Activated T-cell treated with anti-CD3 and anti-CD28 coated beads, Interleukin-2, amount 50 U/mL, for 72 hours (primary cell): ENCODE results near the gene OBSCN. TPM values are rescaled to one million over a fixed set of nuclear protein-coding genes. Genes with fewer than 3 reads are reported as not detected.
A peak's percentile ranks its signal among the peaks of the same experiment; 100 is the strongest.

ENCODE experiments used
- ATAC-seq, 2 donors: fragments of 150-1000 bp; cut with Tn5 transposase; replicated peaks in 1 of 2; 2 replicates each; pipeline ENCODE4 v1.10.0; 2021; ENCODE audit warnings: moderate library complexity in 2 of 2, mild to moderate bottlenecking in 1 of 2
- DNase-seq, 2 donors: peaks; one replicate each; pipeline ENCODE4 v3.0.0; 2021 to 2022; ENCODE audit warnings: mixed read lengths in 1 of 2
- H3K27ac Mint-ChIP-seq: one replicate; pipeline ENCODE4 v1.8.0; 2022; ENCODE audit warnings: mild to moderate bottlenecking, moderate library complexity, mixed read lengths
- H3K27me3 Mint-ChIP-seq: one replicate; pipeline ENCODE4 v1.8.0; 2022; ENCODE audit warnings: low read depth, mixed read lengths
- H3K36me3 Mint-ChIP-seq, 2 donors: one replicate each; pipeline ENCODE4 v1.8.0; 2022; ENCODE audit warnings: mixed read lengths in 2 of 2, mild to moderate bottlenecking in 1 of 2; ENCODE audit not compliant: insufficient read depth in 2 of 2
- H3K4me1 Mint-ChIP-seq: one replicate; pipeline ENCODE4 v1.8.0; 2022; ENCODE audit warnings: low read depth, mixed read lengths
- H3K4me3 Mint-ChIP-seq, 2 donors: one replicate each; pipeline ENCODE4 v1.8.0; 2022; ENCODE audit warnings: mild to moderate bottlenecking in 2 of 2, mixed read lengths in 2 of 2, moderate library complexity in 2 of 2
- H3K9me3 Mint-ChIP-seq, 2 donors: one replicate each; pipeline ENCODE4 v1.8.0; 2022; ENCODE audit warnings: mixed read lengths in 2 of 2
- total RNA-seq, 2 donors: library from RNA; stranded (reverse); gene quantifications; one replicate each; pipeline ENCODE4 v1.2.3, GENCODE V29; 2022

OBSCN gene
- total RNA-seq, 2 donors from 2014 or later = 25.0 to 27.7 TPM

DNA sequence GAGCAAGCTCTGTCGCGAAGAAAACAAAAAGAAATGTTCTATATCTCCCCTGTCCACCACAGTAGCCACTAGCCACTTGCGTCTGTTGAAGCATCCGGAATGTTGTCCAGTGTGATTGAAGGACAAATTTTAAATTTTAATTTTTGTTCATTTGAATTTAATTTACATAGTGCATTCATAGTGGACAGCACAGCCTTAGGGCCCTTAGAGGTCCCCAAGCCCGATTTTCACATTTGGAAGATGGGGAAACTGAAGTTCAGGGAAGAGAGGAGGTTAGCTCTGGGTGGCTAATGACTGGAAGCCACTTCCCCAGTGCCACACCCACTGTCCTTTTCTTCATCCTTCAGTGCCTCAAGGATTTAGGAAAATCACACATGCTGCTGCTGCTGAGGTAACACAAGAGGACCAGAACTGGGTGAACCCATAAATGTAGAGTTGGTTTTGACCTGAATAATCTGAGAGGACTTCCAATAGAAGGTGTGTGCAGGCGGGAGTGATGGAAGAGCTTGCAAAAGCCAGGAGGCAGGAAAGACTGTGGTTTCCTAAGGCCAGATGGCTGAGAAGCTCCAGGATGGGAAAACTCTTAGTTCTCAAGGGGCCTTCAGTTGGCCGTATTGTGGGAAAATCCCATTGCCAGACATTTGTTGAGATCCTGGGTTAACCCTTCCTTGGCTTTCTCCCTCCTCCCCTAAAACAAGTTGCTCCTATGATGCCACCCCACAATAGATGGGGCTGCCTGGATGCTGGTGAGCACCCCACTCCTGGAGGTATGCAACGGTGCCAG is 149.2 kb downstream of the OBSCN start:
- ATAC-seq = no peak
- Mint-ChIP-seq H3K27me3 (no peaks in the 10 kb centered on the region), H3K9me3 (no peaks in the 10 kb centered on the region), H3K4me1 (peaks cover 6% of the 10 kb centered on the region), H3K36me3 (no peaks in the 10 kb centered on the region), H3K4me3 (no peak overlapping the region), H3K27ac (no peak overlapping the region)
- DNase-seq = no peak

- no peaks in the 10 kb centered on the region for H3K27me3 Mint-ChIP-seq
- no peak overlapping the region for H3K4me3 Mint-ChIP-seq
- ATAC-seq (peak; percentile 26 to 73), DNase-seq (no peak)
- peaks cover 6% of the 10 kb centered on the region for H3K4me1 Mint-ChIP-seq
- H3K36me3 Mint-ChIP-seq = no peaks in the 10 kb centered on the region
- no peaks in the 10 kb centered on the region for H3K9me3 Mint-ChIP-seq
- no peak overlapping the region for H3K27ac Mint-ChIP-seq
These were observed 150.4 kb downstream of the OBSCN start for GRCh38 chr1:228358039-228358763.

DNA sequence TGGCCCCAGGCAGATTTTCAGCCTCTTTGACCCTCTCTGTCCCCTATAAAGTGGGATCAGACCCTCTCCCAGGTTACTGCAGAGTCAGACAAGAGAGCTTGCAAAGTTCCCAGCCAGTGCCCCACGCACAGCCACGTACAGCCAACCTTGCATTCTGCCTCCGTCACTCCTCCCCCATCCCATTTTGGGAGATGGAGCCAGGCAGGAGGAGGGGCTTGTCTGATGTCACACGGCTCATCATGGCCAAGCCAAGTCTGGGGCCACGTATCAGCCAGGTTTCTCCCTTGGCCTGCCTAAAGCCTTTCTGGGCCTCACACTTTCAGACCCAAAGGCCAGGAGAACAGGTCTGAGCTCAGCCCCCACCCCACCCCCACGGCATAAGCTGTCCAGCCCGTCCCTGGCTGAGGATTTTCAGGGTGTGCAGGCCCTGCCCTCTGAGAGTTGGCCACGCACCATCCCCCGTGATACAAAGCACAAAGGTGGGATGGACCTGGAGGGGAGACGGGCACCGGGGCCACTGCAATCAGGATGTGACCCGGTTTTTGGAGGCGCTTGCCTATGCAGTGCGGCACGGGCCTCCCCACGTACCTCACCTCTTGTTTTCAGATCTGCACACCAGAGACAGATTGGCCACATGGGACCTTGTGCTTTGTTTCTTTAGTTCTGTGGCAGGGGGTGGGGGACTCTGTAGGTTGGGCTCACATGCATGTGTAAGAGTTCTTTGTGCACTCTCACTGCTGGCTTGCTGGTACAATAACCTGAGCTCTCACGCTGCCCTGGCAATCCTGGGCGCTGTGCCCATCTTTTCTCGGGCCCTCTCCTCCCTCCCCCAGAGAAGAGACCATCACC is 151.1 kb downstream of the OBSCN start:
- no peaks in the 10 kb centered on the region for H3K36me3 Mint-ChIP-seq
- no peaks in the 10 kb centered on the region for H3K9me3 Mint-ChIP-seq
- no peak overlapping the region for H3K27ac Mint-ChIP-seq
- DNase-seq = no peak
- no peaks in the 10 kb centered on the region for H3K27me3 Mint-ChIP-seq
- ATAC-seq = no peak
- H3K4me1 Mint-ChIP-seq = peaks cover 6% of the 10 kb centered on the region
- no peak overlapping the region for H3K4me3 Mint-ChIP-seq

- DNase-seq = no peak
- no peaks in the 10 kb centered on the region for H3K36me3 Mint-ChIP-seq
- H3K4me1 Mint-ChIP-seq = peaks cover 6% of the 10 kb centered on the region
- no peaks in the 10 kb centered on the region for H3K27me3 Mint-ChIP-seq
- no peaks in the 10 kb centered on the region for H3K9me3 Mint-ChIP-seq
- H3K4me3 Mint-ChIP-seq = no peak overlapping the region
- no peak overlapping the region for H3K27ac Mint-ChIP-seq
- no peak for ATAC-seq
These were observed 152.0 kb downstream of the OBSCN start for GRCh38 chr1:228359613-228360532.

- H3K4me1 Mint-ChIP-seq = peaks cover 6% of the 10 kb centered on the region
- no peak overlapping the region for H3K27ac Mint-ChIP-seq
These were observed 152.9 kb downstream of the OBSCN start for GRCh38 chr1:228360533-228361313.

DNA sequence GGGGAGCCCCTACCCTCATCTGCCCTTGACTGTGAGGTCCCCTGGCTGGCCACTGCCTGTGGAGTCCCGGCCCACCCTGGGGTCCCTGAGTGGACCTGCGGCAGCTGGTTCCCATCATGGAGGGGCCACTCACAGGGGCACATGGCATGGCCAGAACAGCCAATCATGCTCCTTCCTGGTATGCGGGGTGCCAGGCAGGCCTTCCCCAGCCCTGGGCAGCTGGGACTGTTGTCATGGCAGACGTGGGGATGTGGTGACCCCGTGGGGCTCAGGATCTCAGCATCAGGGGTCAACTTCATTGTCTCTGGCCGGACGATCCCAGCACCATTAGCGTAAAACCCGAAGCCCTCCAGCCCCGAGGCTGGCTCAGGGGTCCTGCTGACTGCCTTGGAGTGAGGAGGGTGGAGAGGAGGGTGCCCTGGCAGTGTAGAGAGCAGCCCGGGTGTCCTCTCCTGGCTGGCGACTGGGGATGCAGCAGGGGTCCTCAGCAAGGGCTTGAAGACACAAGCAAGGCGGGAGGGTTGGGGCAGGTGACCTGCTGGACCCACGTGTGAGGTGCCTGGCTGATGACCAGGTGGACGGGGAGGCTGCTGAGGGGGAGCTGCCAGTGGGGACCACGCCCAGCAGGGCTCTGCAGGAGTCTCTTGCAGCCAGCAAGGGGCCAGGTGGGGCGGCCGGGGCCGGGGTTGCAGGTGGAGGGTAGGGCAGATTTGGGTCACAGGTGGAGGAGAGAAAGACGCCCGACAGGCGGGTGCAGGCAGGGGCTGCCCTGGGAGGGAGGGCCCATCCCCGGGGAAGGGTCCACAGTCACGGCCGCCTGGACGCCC is 153.7 kb downstream of the OBSCN start:
- H3K9me3 Mint-ChIP-seq = no peaks in the 10 kb centered on the region
- no peak overlapping the region for H3K27ac Mint-ChIP-seq
- H3K36me3 Mint-ChIP-seq = no peaks in the 10 kb centered on the region
- DNase-seq (no peak), ATAC-seq (no peak)
- peaks cover 6% of the 10 kb centered on the region for H3K4me1 Mint-ChIP-seq
- H3K4me3 Mint-ChIP-seq = no peak overlapping the region
- H3K27me3 Mint-ChIP-seq = no peaks in the 10 kb centered on the region

More at GRCh38 chr1:228360533-228361313, 152.9 kb downstream of the OBSCN start:
- H3K9me3 Mint-ChIP-seq = no peaks in the 10 kb centered on the region
- H3K36me3 Mint-ChIP-seq = no peaks in the 10 kb centered on the region
- DNase-seq = no peak
- no peak for ATAC-seq
- H3K4me3 Mint-ChIP-seq = no peak overlapping the region
- H3K27me3 Mint-ChIP-seq = no peaks in the 10 kb centered on the region

DNA sequence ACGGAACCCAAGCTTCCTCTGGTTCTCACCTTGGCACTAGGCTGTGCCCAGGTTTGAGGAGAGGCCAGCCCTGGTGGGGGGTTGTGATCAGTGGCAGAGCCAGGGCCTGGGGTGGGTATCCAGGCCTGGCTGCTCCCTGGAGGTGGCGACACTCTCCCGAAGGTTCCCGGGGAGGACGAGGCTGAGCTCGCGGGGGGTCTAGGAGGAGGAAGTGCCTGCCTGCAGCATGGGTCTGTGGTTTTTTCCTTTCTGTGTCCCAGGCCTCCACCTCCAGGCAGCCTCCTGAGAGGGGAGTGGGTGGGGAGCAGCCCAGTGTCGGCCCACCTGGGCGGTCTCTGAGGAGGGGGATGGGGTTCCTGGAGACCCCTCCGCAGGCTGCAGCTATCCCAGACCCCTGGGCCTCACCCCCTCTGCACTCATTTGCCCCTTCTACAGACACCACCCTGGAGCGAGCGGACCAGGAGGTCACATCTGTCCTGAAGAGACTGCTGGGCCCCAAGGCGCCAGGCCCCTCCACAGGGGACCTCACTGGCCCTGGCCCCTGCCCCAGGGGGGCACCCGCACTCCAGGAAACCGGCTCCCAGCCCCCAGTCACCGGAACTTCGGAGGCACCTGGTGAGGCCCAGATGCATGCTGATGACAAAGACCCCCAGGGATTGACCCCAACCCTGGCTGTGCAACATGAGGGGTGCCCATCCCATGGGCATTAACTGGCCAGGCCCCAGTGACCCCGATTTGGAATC is 154.5 kb downstream of the OBSCN start:
- no peaks in the 10 kb centered on the region for H3K9me3 Mint-ChIP-seq
- H3K4me3 Mint-ChIP-seq = no peak overlapping the region
- no peaks in the 10 kb centered on the region for H3K36me3 Mint-ChIP-seq
- H3K4me1 Mint-ChIP-seq = peaks cover 6% of the 10 kb centered on the region
- H3K27me3 Mint-ChIP-seq = no peaks in the 10 kb centered on the region
- DNase-seq = no peak
- no peak for ATAC-seq
- H3K27ac Mint-ChIP-seq = no peak overlapping the region

DNA sequence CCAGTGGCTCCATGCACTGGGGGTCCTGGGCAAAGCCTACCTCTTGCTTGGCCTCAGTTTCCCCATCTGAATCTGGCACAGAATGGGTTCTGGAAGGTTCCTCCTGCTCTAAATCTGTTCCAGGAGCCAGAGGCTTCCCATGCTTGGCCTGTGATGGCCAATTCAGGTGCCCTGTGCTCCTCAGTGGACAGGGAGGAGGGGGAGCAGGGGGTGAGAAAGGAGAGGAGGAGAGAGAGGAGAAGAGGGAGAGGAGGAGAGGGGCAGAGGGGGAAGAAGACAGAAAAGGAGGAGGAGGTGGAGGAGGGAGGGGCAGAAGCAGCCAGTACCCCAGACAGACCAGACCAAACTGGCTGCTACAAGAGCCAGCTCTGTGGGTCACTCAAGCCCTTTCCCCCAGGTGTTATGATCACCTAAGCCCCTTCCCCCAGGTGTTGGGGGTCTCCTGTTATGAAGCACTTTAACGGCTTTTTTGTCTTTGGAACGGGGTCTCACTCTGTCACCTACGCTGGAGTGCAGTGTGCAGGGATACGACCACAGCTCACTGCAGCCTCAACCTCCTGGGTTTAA is 155.1 kb downstream of the OBSCN start:
- Mint-ChIP-seq H3K4me1 (peaks cover 2% of the 10 kb centered on the region), H3K27ac (no peak overlapping the region), H3K4me3 (no peak overlapping the region)

DNA sequence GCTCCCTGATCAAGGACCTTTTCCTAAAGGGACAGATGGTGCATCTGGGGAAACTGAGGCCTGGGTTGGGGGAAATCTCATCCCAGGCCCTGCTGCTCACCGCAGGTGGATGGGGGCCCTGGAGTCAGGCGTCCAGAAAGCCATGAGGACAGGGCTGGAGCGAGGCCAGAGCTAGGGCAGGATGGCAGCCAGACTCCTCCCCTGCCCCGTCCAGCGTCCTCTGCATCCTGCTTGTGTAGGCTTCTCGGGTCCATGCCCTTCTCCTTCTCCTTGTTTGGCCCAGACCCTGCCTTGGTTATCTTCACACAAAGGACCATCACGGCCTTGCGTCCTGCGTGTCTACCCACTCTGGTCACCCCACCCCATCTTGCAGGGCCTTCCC is 155.8 kb downstream of the OBSCN start:
- no peak for DNase-seq

More for the DNA sequence above, 155.1 kb downstream of the OBSCN start:
- no peaks in the 10 kb centered on the region for H3K36me3 Mint-ChIP-seq
- ATAC-seq = no peak
- no peaks in the 10 kb centered on the region for H3K27me3 Mint-ChIP-seq
- H3K9me3 Mint-ChIP-seq = no peaks in the 10 kb centered on the region
- DNase-seq = no peak

DNA sequence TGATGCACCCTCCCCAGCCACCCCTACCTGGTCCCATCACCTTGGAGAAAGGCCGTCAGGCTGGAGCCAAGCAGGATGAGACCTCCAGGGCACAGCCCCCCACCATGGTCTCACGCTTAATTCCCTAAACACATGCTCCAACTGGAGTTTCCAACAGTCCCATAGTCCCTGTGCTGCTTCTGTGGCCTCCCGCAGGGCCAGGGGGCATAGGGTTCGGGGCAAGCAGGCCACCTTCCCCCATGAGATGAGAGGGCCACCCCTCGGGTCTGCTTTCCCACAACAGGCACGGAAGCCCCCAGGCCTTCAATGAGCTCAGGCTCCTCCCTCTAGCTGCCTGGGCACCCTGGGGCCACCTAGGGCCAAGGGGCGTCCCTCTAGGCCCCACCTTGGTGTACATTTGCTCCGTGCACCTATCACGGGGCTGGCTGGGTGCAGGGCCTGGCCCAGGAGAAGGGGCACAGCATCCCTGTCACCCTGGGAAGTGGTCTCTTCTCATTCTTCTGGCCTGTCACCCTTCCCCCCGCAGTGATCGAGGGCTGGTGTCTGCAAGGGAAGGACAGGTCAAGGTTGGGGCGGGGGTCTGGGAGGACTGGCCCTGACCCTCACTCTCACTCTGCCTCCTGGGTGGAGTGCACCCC is 156.3 kb downstream of the OBSCN start:
- no peaks in the 10 kb centered on the region for H3K4me1 Mint-ChIP-seq
- no peaks in the 10 kb centered on the region for H3K27me3 Mint-ChIP-seq
- H3K36me3 Mint-ChIP-seq = no peaks in the 10 kb centered on the region
- H3K27ac Mint-ChIP-seq = no peak overlapping the region
- DNase-seq (no peak), ATAC-seq (no peak)
- H3K9me3 Mint-ChIP-seq = no peaks in the 10 kb centered on the region
- no peak overlapping the region for H3K4me3 Mint-ChIP-seq

More for the DNA sequence above, 155.8 kb downstream of the OBSCN start:
- H3K27ac Mint-ChIP-seq = no peak overlapping the region
- no peaks in the 10 kb centered on the region for H3K36me3 Mint-ChIP-seq
- H3K4me1 Mint-ChIP-seq = no peaks in the 10 kb centered on the region
- no peaks in the 10 kb centered on the region for H3K9me3 Mint-ChIP-seq
- no peak overlapping the region for H3K4me3 Mint-ChIP-seq
- no peaks in the 10 kb centered on the region for H3K27me3 Mint-ChIP-seq
- ATAC-seq = no peak
